A549 (cell line): ENCODE data around the gene BCAS1. TPM values are rescaled to one million over a fixed set of nuclear protein-coding genes. Genes with fewer than 3 reads are reported as not detected.
A peak's percentile ranks its signal among the peaks of the same experiment; 100 is the strongest.

Source experiments
- ATAC-seq, 2 experiments: fragments of 200-7000 bp in 1 of 2; fragments of >200 bp in 1 of 2; cut with Nextera tagmentation in 1 of 2; cut with Tn5 transposase in 1 of 2; 3 replicates each; pipeline versions ENCODE4 v1.8.0 to v1.9.1; 2018 to 2020; ENCODE audit warnings: mild to moderate bottlenecking in 1 of 2, moderate library complexity in 1 of 2
- CTCF ChIA-PET: fragments of 300-600 bp; sonication (Branson Sonifier 250); formaldehyde crosslinking; extraction: SDS; loops from one replicate; lab custom pipeline; 2021; ENCODE audit warnings: antibody characterized with exemption, inconsistent platforms; lab: Yijun Ruan, JAX
- POLR2A ChIA-PET: fragments of 350-600 bp; formaldehyde crosslinking; extraction: SDS; loops from one replicate; lab custom pipeline; 2021; ENCODE audit warnings: antibody characterized with exemption, inconsistent platforms; lab: Yijun Ruan, JAX
- DNase-seq, 2 experiments: peaks; one replicate each; pipeline versions ENCODE4 v3.0.0 to v3.0.0-alpha.2; 2011 to 2016; ENCODE audit warnings: low read depth in 1 of 2, low spot score in 1 of 2
- FAIRE-seq: peaks from 2 replicates; lab custom pipeline; 2011; peaks lifted over from hg19 to GRCh38; lab: Jason Lieb, UNC
- H3K27ac ChIP-seq, 2 experiments: fragments of >200 bp; sonication (Bioruptor Twin); formaldehyde crosslinking; 3 replicates each; pipeline ENCODE4 v1.5.1; 2016 to 2017
- H3K4me1 ChIP-seq: fragments of >200 bp; sonication (Bioruptor Twin); formaldehyde crosslinking; 3 replicates; pipeline ENCODE4 v1.6.1; 2016
- H3K4me2 ChIP-seq: fragments of >200 bp; sonication (Bioruptor Twin); formaldehyde crosslinking; 3 replicates; pipeline ENCODE4 v1.6.1; 2016
- H3K4me3 ChIP-seq: fragments of >200 bp; sonication (Bioruptor Twin); formaldehyde crosslinking; 3 replicates; pipeline ENCODE4 v1.5.1; 2016
- H3K9me3 ChIP-seq: fragments of >200 bp; sonication (Bioruptor Twin); formaldehyde crosslinking; 3 replicates; pipeline ENCODE4 v1.6.1; 2016
- CBX8 ChIP-seq: fragments of 200-600 bp; sonication (generic); IDR thresholded peaks from 2 replicates; pipeline ENCODE4 v1.6.1; 2016
- CHD2 ChIP-seq: fragments of 150-350 bp; IDR thresholded peaks from 2 replicates; pipeline ENCODE4 v1.6.1; 2014; ENCODE audit warnings: low read length; ENCODE audit not compliant: partially characterized antibody
- CHD4 ChIP-seq: fragments of 200-600 bp; sonication (generic); IDR thresholded peaks from 2 replicates; pipeline ENCODE4 v1.6.1; 2016; ENCODE audit warnings: antibody characterized with exemption, mild to moderate bottlenecking, borderline replicate concordance
- EHF ChIP-seq: fragments of 250-450 bp; sonication (Bioruptor Pico); IDR thresholded peaks from 2 replicates; pipeline ENCODE4 v1.5.0; 2020; ENCODE audit warnings: mild to moderate bottlenecking
- EHMT2 ChIP-seq: fragments of 200-600 bp; sonication (generic); IDR thresholded peaks from 2 replicates; pipeline ENCODE4 v1.6.1; 2016; ENCODE audit warnings: antibody characterized with exemption, low read depth, mild to moderate bottlenecking, moderate library complexity
- GATA3 ChIP-seq: IDR thresholded peaks from 2 replicates; pipeline ENCODE4 v1.6.1; 2012; ENCODE audit warnings: borderline replicate concordance
- HDAC2 ChIP-seq: fragments of 200-600 bp; sonication (generic); IDR thresholded peaks from 2 replicates; pipeline ENCODE4 v1.6.1; 2016
- HOXA7 ChIP-seq: fragments of 250-450 bp; sonication (Bioruptor Pico); IDR thresholded peaks from 2 replicates; pipeline ENCODE4 v1.5.0; 2020; ENCODE audit warnings: mild to moderate bottlenecking, moderate library complexity
- JUN ChIP-seq, 2 experiments: fragments of >200 bp; sonication (Bioruptor Twin); formaldehyde crosslinking; IDR thresholded peaks; 2 replicates in 1 of 2; 3 replicates in 1 of 2; pipeline ENCODE4 v1.6.1; 2016 to 2017
- POLR2A ChIP-seq: IDR thresholded peaks from 2 replicates; pipeline ENCODE4 v1.6.1; 2012; ENCODE audit warnings: mild to moderate bottlenecking, low read length
- RAD21 ChIP-seq, 2 experiments: fragments of >200 bp in 1 of 2; sonication (Bioruptor Twin) in 1 of 2; formaldehyde crosslinking in 1 of 2; IDR thresholded peaks in 1 of 2; conservative IDR thresholded peaks in 1 of 2; 2 replicates in 1 of 2; 3 replicates in 1 of 2; pipeline ENCODE4 v1.6.1; 2012 to 2018; ENCODE audit warnings: inconsistent platforms in 1 of 2
- RFX5 ChIP-seq: fragments of 450-650 bp; IDR thresholded peaks from 2 replicates; pipeline ENCODE4 v1.7.1; 2014; ENCODE audit warnings: antibody characterized with exemption, mild to moderate bottlenecking, moderate library complexity
- SMC3 ChIP-seq: fragments of >200 bp; sonication (Bioruptor Twin); formaldehyde crosslinking; IDR thresholded peaks from 3 replicates; pipeline ENCODE4 v1.6.1; 2018; ENCODE audit warnings: inconsistent platforms
- TP53 ChIP-seq: fragments of 250-450 bp; sonication (Bioruptor Pico); IDR thresholded peaks from 2 replicates; pipeline ENCODE4 v1.5.0; 2021; ENCODE audit warnings: mild to moderate bottlenecking, moderate library complexity
- WGBS: methylation state at CpG from one replicate; pipeline ENCODE4 v1.1.6; 2017; ENCODE audit errors: missing lambda C conversion rate; 5-methylcytosine and 5-hydroxymethylcytosine counted together
- polyA plus RNA-seq, 4 experiments: library from polyadenylated mRNA; depleted of rRNA in 3 of 4; stranded (reverse); fragments of >200 nt; fragmentation: RNase III in 1 of 4; extraction: RNeasy Plus Mini Kit Qiagen cat#74134 plus additional on column Dnase treatment in 1 of 4; gene quantifications; 2 replicates in 3 of 4; 3 replicates in 1 of 4; pipeline ENCODE4 v1.2.3, GENCODE V29; 2011 to 2017
- TF ChIP-seq, protein P1 (sequence below): fragments of 450-650 bp; IDR thresholded peaks from 2 replicates; pipeline ENCODE4 v1.6.1; 2014; ENCODE audit warnings: antibody characterized with exemption
- TF ChIP-seq, protein P2 (sequence below): fragments of >200 bp; sonication (Bioruptor Twin); formaldehyde crosslinking; IDR thresholded peaks from 3 replicates; pipeline ENCODE4 v1.5.1; 2016
- TF ChIP-seq, protein P3 (sequence below): IDR thresholded peaks from 2 replicates; pipeline ENCODE4 v1.6.1; 2012

Gene BCAS1
- polyA plus RNA-seq, 2 of the 4 experiments (the other 2 are of a cell fraction), result 1.4 to 3.9 TPM

DNA sequence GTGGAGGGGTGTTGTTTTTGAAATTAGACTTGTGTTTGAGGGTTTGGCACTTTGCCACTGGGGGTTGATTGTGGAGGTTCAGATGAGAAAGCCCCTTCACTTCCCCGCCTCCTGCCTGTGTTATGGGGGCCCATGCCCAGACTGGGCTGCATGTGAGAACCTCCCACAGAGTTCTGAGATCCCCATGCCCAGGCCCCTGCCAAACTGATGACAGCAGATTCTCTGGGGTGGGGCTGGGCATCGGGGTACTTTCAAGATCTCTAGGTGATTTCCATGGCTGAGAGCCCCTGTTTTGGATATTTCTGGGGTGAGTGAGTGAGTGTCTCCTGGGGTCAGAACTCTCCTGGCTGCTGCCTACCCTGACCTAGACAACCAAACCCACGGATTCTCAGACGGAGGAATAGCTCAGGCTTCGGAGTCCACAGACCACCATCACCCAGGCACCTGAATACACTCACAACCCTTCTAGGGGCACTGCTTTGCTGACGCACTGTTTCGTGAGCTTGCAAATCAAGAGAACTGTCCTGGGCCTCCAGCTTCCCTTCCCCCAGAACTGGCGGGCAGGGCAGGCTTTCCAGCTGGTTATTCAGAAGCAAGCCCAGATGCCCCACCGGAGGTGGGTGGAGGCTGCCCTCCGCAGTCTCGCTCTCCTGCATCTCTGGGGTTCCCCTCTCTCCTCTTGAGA lies 6.3 kb downstream of the BCAS1 start:
- H3K4me1 ChIP-seq, result peaks cover 59% of the 10 kb centered on the region
- no peaks in the 10 kb centered on the region for H3K9me3 ChIP-seq
- DNase-seq (no peak), FAIRE-seq (no peak), ATAC-seq (no peak)
- no peak overlapping the region for H3K4me2 ChIP-seq
- TF ChIP-seq, protein P1, sequence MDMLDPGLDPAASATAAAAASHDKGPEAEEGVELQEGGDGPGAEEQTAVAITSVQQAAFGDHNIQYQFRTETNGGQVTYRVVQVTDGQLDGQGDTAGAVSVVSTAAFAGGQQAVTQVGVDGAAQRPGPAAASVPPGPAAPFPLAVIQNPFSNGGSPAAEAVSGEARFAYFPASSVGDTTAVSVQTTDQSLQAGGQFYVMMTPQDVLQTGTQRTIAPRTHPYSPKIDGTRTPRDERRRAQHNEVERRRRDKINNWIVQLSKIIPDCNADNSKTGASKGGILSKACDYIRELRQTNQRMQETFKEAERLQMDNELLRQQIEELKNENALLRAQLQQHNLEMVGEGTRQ, result no peak
- no peak for TF ChIP-seq GATA3
- no peak for TF ChIP-seq CBX8
- TF ChIP-seq SMC3, result no peak
- no peak for TF ChIP-seq EHMT2
- TF ChIP-seq TP53 (CRISPR knock-in tag), result no peak
- TF ChIP-seq HOXA7 (CRISPR knock-in tag), result no peak
- TF ChIP-seq RFX5, result no peak
- no peak overlapping the region for H3K4me3 ChIP-seq
- ChIA-PET POLR2A (no interaction called here), CTCF (interaction anchor here (0.8 to 3.9 kb wide), 5 partner anchors 15 to 136 kb away, joined by 3 to 25 read pairs (median 4); no protein-coding TSS in a partner anchor)
- H3K27ac ChIP-seq, result peak overlapping the region; percentile 14 to 71; a peak in 3 of 6 replicates
- 79% methylated on average over 11 of the region's 11 CpGs for WGBS

DNA sequence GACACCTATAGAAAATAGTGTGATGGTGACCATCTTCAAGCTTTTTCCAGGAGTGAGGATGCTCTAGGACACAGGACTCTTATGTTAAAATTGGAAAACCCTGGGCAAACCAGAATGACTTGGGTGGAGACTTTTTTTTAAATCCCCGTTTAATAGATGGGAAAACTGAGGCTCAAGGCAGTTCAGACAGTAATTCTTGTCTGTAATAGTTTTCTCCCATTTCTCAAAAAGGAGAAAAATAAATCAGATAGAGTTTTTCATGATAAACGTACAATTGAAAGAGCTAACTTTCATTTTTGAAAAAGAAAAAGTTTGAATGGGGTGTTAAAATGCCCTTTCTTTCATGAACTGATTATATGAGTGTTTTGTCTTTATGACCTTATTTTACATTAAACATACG lies 6.8 kb downstream of the BCAS1 start:
- TF ChIP-seq HDAC2, result 0 out of 2 replicates have a peak, but pooled peaks have one; percentile 40
- no peak for TF ChIP-seq POLR2A
- ChIA-PET POLR2A (no interaction called here), CTCF (interaction anchor here (0.6 to 4.8 kb wide), 21 partner anchors 9 to 1750 kb away, joined by 3 to 29 read pairs (median 4); no protein-coding TSS in a partner anchor)
- Histone ChIP-seq H3K4me1 (peaks cover 54% of the 10 kb centered on the region), H3K9me3 (no peaks in the 10 kb centered on the region), H3K4me2 (no peak overlapping the region), H3K27ac (peak overlapping the region in 1 of 2 experiments; percentile 27; a peak in 3 of 6 replicates), H3K4me3 (no peak overlapping the region)
- ATAC-seq, result no peak
- no peak for FAIRE-seq
- WGBS, result 68% methylated on average over 3 of the region's 3 CpGs
- no peak for DNase-seq

DNA sequence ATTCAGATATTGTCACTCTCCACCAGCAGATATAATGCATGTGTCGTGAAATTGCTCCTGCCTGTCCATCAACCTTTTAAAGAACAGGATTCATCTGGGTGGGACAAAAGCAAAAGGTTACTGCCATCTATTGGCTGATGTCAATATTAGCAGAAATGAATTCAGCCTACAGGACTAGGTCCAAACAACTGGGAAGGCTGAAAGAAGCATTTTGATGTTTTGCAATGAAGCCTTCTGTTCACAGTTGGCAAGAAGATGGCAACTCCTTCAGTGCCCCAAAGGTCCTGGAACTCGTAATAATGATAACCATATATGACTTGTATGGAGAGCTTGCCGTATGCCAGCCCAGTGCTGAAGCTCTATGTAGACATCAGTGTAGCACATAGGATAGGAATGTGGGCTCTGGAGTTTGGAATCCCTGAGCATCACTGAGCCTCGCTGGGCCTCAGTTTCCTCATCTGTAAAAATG lies 7.5 kb downstream of the BCAS1 start:
- FAIRE-seq (peak; percentile 70), ATAC-seq (peak; percentile 77 to 82), DNase-seq (peak; percentile 62 to 76)
- Histone ChIP-seq H3K4me1 (peaks cover 47% of the 10 kb centered on the region), H3K4me3 (no peak overlapping the region), H3K4me2 (peak overlapping the region; percentile 23; the same call in 1 of the 3 replicates), H3K9me3 (no peaks in the 10 kb centered on the region)
- ChIA-PET CTCF (interaction anchor here (0.6 to 4.8 kb wide), 32 partner anchors 9 to 1749 kb away, joined by 3 to 29 read pairs (median 4); partner anchors contain the start of gene PFDN4), POLR2A (interaction anchor here (0.6 kb wide), 1 partner anchor 123 kb away, joined by 5 read pairs; no protein-coding TSS in a partner anchor)
- 26% methylated on average over 4 of the region's 4 CpGs for WGBS
- TF ChIP-seq CHD2, result no peak
- no peak for TF ChIP-seq EHF (CRISPR knock-in tag)
- no peak for TF ChIP-seq CHD4
- TF ChIP-seq TP53 (CRISPR knock-in tag), result no peak
- TF ChIP-seq RAD21 (conservative IDR thresholded peaks at IDR 0.05 in 1 of 2, IDR thresholded peaks at IDR 0.05 in 1 of 2), result peak; percentile 85 to 90
- TF ChIP-seq, protein P2, sequence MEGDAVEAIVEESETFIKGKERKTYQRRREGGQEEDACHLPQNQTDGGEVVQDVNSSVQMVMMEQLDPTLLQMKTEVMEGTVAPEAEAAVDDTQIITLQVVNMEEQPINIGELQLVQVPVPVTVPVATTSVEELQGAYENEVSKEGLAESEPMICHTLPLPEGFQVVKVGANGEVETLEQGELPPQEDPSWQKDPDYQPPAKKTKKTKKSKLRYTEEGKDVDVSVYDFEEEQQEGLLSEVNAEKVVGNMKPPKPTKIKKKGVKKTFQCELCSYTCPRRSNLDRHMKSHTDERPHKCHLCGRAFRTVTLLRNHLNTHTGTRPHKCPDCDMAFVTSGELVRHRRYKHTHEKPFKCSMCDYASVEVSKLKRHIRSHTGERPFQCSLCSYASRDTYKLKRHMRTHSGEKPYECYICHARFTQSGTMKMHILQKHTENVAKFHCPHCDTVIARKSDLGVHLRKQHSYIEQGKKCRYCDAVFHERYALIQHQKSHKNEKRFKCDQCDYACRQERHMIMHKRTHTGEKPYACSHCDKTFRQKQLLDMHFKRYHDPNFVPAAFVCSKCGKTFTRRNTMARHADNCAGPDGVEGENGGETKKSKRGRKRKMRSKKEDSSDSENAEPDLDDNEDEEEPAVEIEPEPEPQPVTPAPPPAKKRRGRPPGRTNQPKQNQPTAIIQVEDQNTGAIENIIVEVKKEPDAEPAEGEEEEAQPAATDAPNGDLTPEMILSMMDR, result peak; percentile 88
- TF ChIP-seq SMC3, result peak; percentile 74
- TF ChIP-seq, protein P3, sequence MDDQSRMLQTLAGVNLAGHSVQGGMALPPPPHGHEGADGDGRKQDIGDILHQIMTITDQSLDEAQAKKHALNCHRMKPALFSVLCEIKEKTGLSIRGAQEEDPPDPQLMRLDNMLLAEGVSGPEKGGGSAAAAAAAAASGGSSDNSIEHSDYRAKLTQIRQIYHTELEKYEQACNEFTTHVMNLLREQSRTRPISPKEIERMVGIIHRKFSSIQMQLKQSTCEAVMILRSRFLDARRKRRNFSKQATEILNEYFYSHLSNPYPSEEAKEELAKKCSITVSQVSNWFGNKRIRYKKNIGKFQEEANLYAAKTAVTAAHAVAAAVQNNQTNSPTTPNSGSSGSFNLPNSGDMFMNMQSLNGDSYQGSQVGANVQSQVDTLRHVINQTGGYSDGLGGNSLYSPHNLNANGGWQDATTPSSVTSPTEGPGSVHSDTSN, result peak; percentile 60; the same call in 1 of the 2 replicates
- no peak for TF ChIP-seq JUN (IDR thresholded peaks at IDR 0.05)
- TF ChIP-seq, all 56 proteins: peak for 4
- peak overlapping the region in 1 of 2 experiments; percentile 27; a peak in 3 of 6 replicates for H3K27ac ChIP-seq
